SK-N-SH (cell line): ENCODE measurements around the gene UGDH. TPM values are rescaled to one million over a fixed set of nuclear protein-coding genes. Genes with fewer than 3 reads are reported as not detected.
"Not testable (repeated sequence)": the region's sequence is repeated elsewhere in the genome, so short reads cannot be mapped to it uniquely, and the experiment has no call there.

ENCODE experiments used
- CTCF ChIA-PET: fragments of 300-600, 350-600 bp; formaldehyde crosslinking; extraction: SDS; loops from one replicate; lab custom pipeline; 2021; lab: Yijun Ruan, JAX
- POLR2A ChIA-PET: fragments of 350-600 bp; sonication (Branson Sonifier 250); formaldehyde crosslinking; extraction: SDS; loops from one replicate; lab custom pipeline; 2020; ENCODE audit warnings: antibody characterized with exemption, inconsistent platforms; lab: Yijun Ruan, JAX
- DNase-seq: peaks from one replicate; pipeline ENCODE4 v3.0.0; 2012
- H2AFZ ChIP-seq: fragments of 200-600 bp; sonication (generic); 2 replicates; pipeline ENCODE4 v1.8.1; 2016; ENCODE audit warnings: antibody characterized with exemption, mild to moderate bottlenecking, low read depth
- H3F3A ChIP-seq: fragments of 200-600 bp; sonication (generic); replicated peaks from 2 replicates; pipeline ENCODE3; 2016; ENCODE audit warnings: antibody characterized with exemption, mild to moderate bottlenecking; ENCODE audit not compliant: insufficient read depth
- H3K27ac ChIP-seq, 2 experiments: fragments of 200-500 bp in 1 of 2; fragments of 200-600 bp in 1 of 2; sonication (Bioruptor generic) in 1 of 2; sonication (generic), shearing (Covaris generic) in 1 of 2; 2 replicates each; pipeline versions ENCODE4 v1.5.1 to v1.6.1; 2014 to 2016; ENCODE audit warnings: low read depth in 2 of 2, inconsistent platforms in 1 of 2, low read length in 1 of 2, mild to moderate bottlenecking in 1 of 2, mixed read lengths in 1 of 2
- H3K27me3 ChIP-seq: fragments of 200-600 bp; sonication (generic), shearing (Covaris generic); 2 replicates; pipeline ENCODE4 v1.6.1; 2016; ENCODE audit warnings: mixed run types; ENCODE audit not compliant: insufficient read depth
- H3K36me3 ChIP-seq, 2 experiments: fragments of 200-500 bp in 1 of 2; fragments of 200-600 bp in 1 of 2; sonication (Bioruptor generic) in 1 of 2; sonication (generic) in 1 of 2; replicated peaks in 1 of 2; 2 replicates each; pipeline versions ENCODE3 to v1.5.1; 2014 to 2016; ENCODE audit warnings: low read length in 1 of 2, mild to moderate bottlenecking in 1 of 2; ENCODE audit not compliant: insufficient read depth in 2 of 2, control insufficient read depth in 1 of 2
- H3K4me1 ChIP-seq, 2 experiments: fragments of 200-500 bp in 1 of 2; fragments of 200-600 bp in 1 of 2; sonication (Bioruptor generic) in 1 of 2; sonication (generic), shearing (Covaris generic) in 1 of 2; 2 replicates each; pipeline versions ENCODE4 v1.5.1 to v1.6.1; 2014 to 2016; ENCODE audit warnings: low read depth in 1 of 2, low read length in 1 of 2, mixed run types in 1 of 2; ENCODE audit not compliant: insufficient read depth in 2 of 2, control insufficient read depth in 1 of 2
- H3K4me2 ChIP-seq: fragments of 200-600 bp; sonication (generic), shearing (Covaris generic); 2 replicates; pipeline ENCODE4 v1.6.1; 2017; ENCODE audit warnings: mixed run types
- H3K4me3 ChIP-seq, 2 experiments: fragments of 200-500 bp in 1 of 2; fragments of 200-600 bp in 1 of 2; sonication (Bioruptor generic) in 1 of 2; sonication (generic), shearing (Covaris generic) in 1 of 2; 2 replicates each; pipeline versions ENCODE4 v1.5.1 to v1.8.1; 2014 to 2016; ENCODE audit warnings: low read depth in 2 of 2, inconsistent platforms in 1 of 2, low read length in 1 of 2, mild to moderate bottlenecking in 1 of 2, mixed read lengths in 1 of 2, moderate library complexity in 1 of 2
- H3K79me2 ChIP-seq: fragments of 200-600 bp; sonication (generic); 2 replicates; pipeline ENCODE4 v1.8.1; 2017; ENCODE audit warnings: mild to moderate bottlenecking; ENCODE audit not compliant: insufficient read depth
- H3K9ac ChIP-seq: fragments of 200-600 bp; sonication (generic); 2 replicates; pipeline ENCODE4 v1.6.1; 2017; ENCODE audit warnings: mixed run types
- H3K9me2 ChIP-seq: fragments of 200-600 bp; sonication (generic); 2 replicates; pipeline ENCODE4 v1.6.1; 2017; ENCODE audit warnings: mixed run types
- H3K9me3 ChIP-seq: fragments of 200-600 bp; sonication (generic); 2 replicates; pipeline ENCODE4 v1.6.1; 2017; ENCODE audit warnings: mixed run types, mild to moderate bottlenecking, moderate library complexity
- H4K20me1 ChIP-seq: fragments of 200-600 bp; sonication (generic); 2 replicates; pipeline ENCODE4 v1.6.1; 2017; ENCODE audit warnings: mild to moderate bottlenecking, mixed run types; ENCODE audit not compliant: insufficient read depth
- CHD2 ChIP-seq: fragments of 150-350 bp; IDR thresholded peaks from 2 replicates; pipeline ENCODE4 v1.6.1; 2018; ENCODE audit warnings: low read length; ENCODE audit not compliant: partially characterized antibody
- CTCF ChIP-seq: fragments of 200-600 bp; sonication (generic); IDR thresholded peaks from 2 replicates; pipeline ENCODE4 v1.6.1; 2017; ENCODE audit warnings: antibody characterized with exemption, mild to moderate bottlenecking, moderate library complexity
- ELF1 ChIP-seq: IDR thresholded peaks from 2 replicates; pipeline ENCODE4 v1.4.0; 2012
- EP300 ChIP-seq, 2 experiments: IDR thresholded peaks; 2 replicates each; pipeline versions ENCODE4 v1.4.0 to v1.6.1; 2012; ENCODE audit warnings: borderline replicate concordance in 1 of 2, low read depth in 1 of 2, low read length in 1 of 2
- EZH2phosphoT487 ChIP-seq: fragments of 200-600 bp; sonication (generic); IDR thresholded peaks from 2 replicates; pipeline ENCODE4 v1.6.1; 2017; ENCODE audit warnings: low read depth, mixed run types, mild to moderate bottlenecking, antibody characterized with exemption, moderate library complexity, borderline replicate concordance
- GATA2 ChIP-seq: sonication (generic); formaldehyde crosslinking; IDR thresholded peaks from 2 replicates; pipeline ENCODE4 v1.5.0; 2020; ENCODE audit warnings: mild to moderate bottlenecking, missing genetic modification reagents
- IRF3 ChIP-seq: fragments of 150-350 bp; IDR thresholded peaks from 2 replicates; pipeline ENCODE4 v1.6.1; 2016; ENCODE audit warnings: mild to moderate bottlenecking, low read depth, low read length
- MEF2A ChIP-seq: IDR thresholded peaks from 2 replicates; pipeline ENCODE4 v1.4.0; 2012; ENCODE audit warnings: low read depth, borderline replicate concordance
- NRF1 ChIP-seq: IDR thresholded peaks from 2 replicates; pipeline ENCODE4 v1.6.1; 2012; ENCODE audit warnings: low read depth, mild to moderate bottlenecking, low read length
- PBX3 ChIP-seq: IDR thresholded peaks from 2 replicates; pipeline ENCODE4; 2012
- POLR2AphosphoS5 ChIP-seq: IDR thresholded peaks from 2 replicates; pipeline ENCODE4 v1.6.1; 2012; ENCODE audit warnings: low read depth, low read length
- RAD21 ChIP-seq: IDR thresholded peaks from 2 replicates; pipeline ENCODE4 v1.6.1; 2012; ENCODE audit warnings: mild to moderate bottlenecking, low read length
- RCOR1 ChIP-seq: fragments of 150-350 bp; IDR thresholded peaks from 2 replicates; pipeline ENCODE4 v1.6.1; 2017; ENCODE audit warnings: antibody characterized with exemption, low read length
- RXRA ChIP-seq: IDR thresholded peaks from 2 replicates; pipeline ENCODE4 v1.4.0; 2012; ENCODE audit warnings: low read depth, mild to moderate bottlenecking, borderline replicate concordance
- SMC3 ChIP-seq: IDR thresholded peaks from 2 replicates; pipeline ENCODE4 v1.6.1; 2012; ENCODE audit warnings: low read depth, low read length, improper control_type of control experiment
- TEAD4 ChIP-seq: IDR thresholded peaks from 2 replicates; pipeline ENCODE4 v1.4.0; 2012; ENCODE audit warnings: mild to moderate bottlenecking, borderline replicate concordance; ENCODE audit not compliant: insufficient read depth
- USF2 ChIP-seq: fragments of 150-350 bp; IDR thresholded peaks from 2 replicates; pipeline ENCODE4 v1.6.1; 2017; ENCODE audit warnings: antibody characterized with exemption, low read length, low read depth, borderline replicate concordance
- ZBTB33 ChIP-seq: IDR thresholded peaks from 2 replicates; pipeline ENCODE4 v1.4.0; 2012; ENCODE audit warnings: low read depth, borderline replicate concordance
- WGBS: methylation state at CpG from one replicate; pipeline ENCODE4 v1.1.6; 2017; ENCODE audit warnings: low lambda C conversion rate; 5-methylcytosine and 5-hydroxymethylcytosine counted together
- polyA plus RNA-seq, 3 experiments: library from polyadenylated mRNA; depleted of rRNA; stranded (reverse); fragments of >200 nt; gene quantifications; 2 replicates each; pipeline ENCODE4 v1.2.3, GENCODE V29; 2012

Gene UGDH
- polyA plus RNA-seq, 1 of the 3 experiments (the other 2 are of a cell fraction): 41.6 TPM

- peaks cover 57% of the 10 kb centered on the region for H3F3A ChIP-seq
- H3K79me2 ChIP-seq: peaks cover 57% of the 10 kb centered on the region
- H3K4me1 ChIP-seq: peaks cover 11 to 12% of the 10 kb centered on the region in 2 experiments; a peak in 3 of 4 replicates
- H4K20me1 ChIP-seq: peaks cover 42% of the 10 kb centered on the region
- H2AFZ ChIP-seq, DNase-seq, H3K9me2 ChIP-seq, H3K9me3 ChIP-seq, H3K27me3 ChIP-seq: not testable (repeated sequence)
- peak overlapping the region; percentile 84 to 96 for H3K27ac ChIP-seq
- POLR2A ChIA-PET: interaction anchor here (1.4 to 1.5 kb wide), 2 partner anchors 9 to 598 kb away, joined by 5 to 7 read pairs; partner anchors contain the start of gene N4BP2
- peak overlapping the region; percentile 97 to 99 for H3K4me3 ChIP-seq
- WGBS: under 1% methylated on average over 13 of the region's 13 CpGs
- peaks cover 53 to 55% of the 10 kb centered on the region in 2 experiments for H3K36me3 ChIP-seq
- H3K4me2 ChIP-seq: peak overlapping the region; percentile 98
- H3K9ac ChIP-seq: peak overlapping the region; percentile 95
- CTCF ChIA-PET: interaction anchor here (1.1 to 5.8 kb wide), 4 partner anchors 11 to 555 kb away, joined by 3 to 23 read pairs (median 4); partner anchors contain the start of gene PDS5A
Observed at GRCh38 chr4:39458161-39458504, 69.1 kb downstream of the UGDH start.

- peaks cover 57% of the 10 kb centered on the region for H3K79me2 ChIP-seq
- peaks cover 66% of the 10 kb centered on the region for H3F3A ChIP-seq
- H3K4me1 ChIP-seq: peaks cover 11 to 12% of the 10 kb centered on the region in 2 experiments; a peak in 3 of 4 replicates
- H2AFZ ChIP-seq: no peak overlapping the region
- ChIA-PET CTCF (interaction anchor here (1.4 to 5.8 kb wide), 2 partner anchors 12 to 521 kb away, joined by 3 to 23 read pairs; partner anchors contain the start of gene PDS5A), POLR2A (interaction anchor here (1.4 kb wide), 1 partner anchor 8 kb away, joined by 7 read pairs; no protein-coding TSS in a partner anchor)
- DNase-seq: no peak
- no peaks in the 10 kb centered on the region for H3K9me2 ChIP-seq
- H3K27me3 ChIP-seq: no peaks in the 10 kb centered on the region
- H3K36me3 ChIP-seq: peaks cover 58 to 60% of the 10 kb centered on the region in 2 experiments
- H3K4me2 ChIP-seq: peak overlapping the region; percentile 98
- WGBS: 64% methylated on average over 10 of the region's 10 CpGs
- no peak for TF ChIP-seq EP300 (IDR thresholded peaks at IDR 0.05; ENCODE audit: borderline replicate concordance in 1 of 2, low read depth in 1 of 2, low read length in 1 of 2)
- TF ChIP-seq MEF2A: no peak
- TF ChIP-seq SMC3: no peak
- TF ChIP-seq EZH2phosphoT487: no peak
- no peak for TF ChIP-seq USF2
- no peak for TF ChIP-seq NRF1
- no peak for TF ChIP-seq CTCF
- no peak for TF ChIP-seq IRF3
- TF ChIP-seq PBX3: no peak
- TF ChIP-seq RAD21: no peak
- no peak for TF ChIP-seq POLR2AphosphoS5
- no peak for TF ChIP-seq GATA2 (CRISPR knock-in tag)
- TF ChIP-seq TEAD4: no peak
- no peak for TF ChIP-seq RCOR1
- no peak for TF ChIP-seq ZBTB33
- no peak for TF ChIP-seq ELF1
- TF ChIP-seq RXRA: no peak
- no peak for TF ChIP-seq CHD2
- H3K4me3 ChIP-seq: peak overlapping the region; percentile 97 to 99
- peak overlapping the region; percentile 95 for H3K9ac ChIP-seq
- no peaks in the 10 kb centered on the region for H3K9me3 ChIP-seq
- H4K20me1 ChIP-seq: peaks cover 50% of the 10 kb centered on the region
- H3K27ac ChIP-seq: no peak overlapping the region; a peak in 2 of 4 replicates
Observed at GRCh38 chr4:39456946-39457763, 70.1 kb downstream of the UGDH start.
